Peyer's patch (tissue), 4 donors: ENCODE data around the gene WIPF3.

Source experiments
- CTCF ChIP-seq, 6 experiments: fragments of 450-650 bp in 4 of 6; fragments of 200-600 bp in 2 of 6; sonication (generic) in 1 of 6; IDR thresholded peaks; one replicate each; pipeline ENCODE4 v1.5.1; 2017 to 2019; ENCODE audit warnings: antibody characterized with exemption in 6 of 6, mild to moderate bottlenecking in 3 of 6, moderate library complexity in 1 of 6
- POLR2A ChIP-seq, 2 donors: fragments of 450-650 bp; IDR thresholded peaks; one replicate each; pipeline ENCODE4 v1.5.1; 2017; ENCODE audit warnings: antibody characterized with exemption in 2 of 2, mild to moderate bottlenecking in 2 of 2, moderate library complexity in 2 of 2

GRCh38 chr7:29883462-29884398 lies 77.4 kb downstream of the WIPF3 start:
- no peak for TF ChIP-seq CTCF (IDR thresholded peaks at IDR 0.05)
- TF ChIP-seq POLR2A (IDR thresholded peaks at IDR 0.05): no peak
